Activated naive CD4-positive, alpha-beta T cell treated with anti-CD3 and anti-CD28 coated beads for 36 hours (primary cell): ENCODE data around the gene C4A. TPM values are rescaled to one million over a fixed set of nuclear protein-coding genes. Genes with fewer than 3 reads are reported as not detected.

Experiments used
- microRNA-seq: library from miRNA; unstranded; fragments of <30 nt; microRNA quantifications from one replicate; pipeline ENCODE4 v1.2.0, GENCODE V29; 2022; ENCODE audit warnings: borderline microRNAs expressed, borderline replicate concordance
- total RNA-seq, 2 experiments: library from RNA; stranded (reverse); gene quantifications; one replicate each; pipeline ENCODE4 v1.2.3, GENCODE V29; 2021

C4A gene
- total RNA-seq, 2 experiments from 2014 or later, result 3.2 to 3.5 TPM

Small RNA genes within 50 kb of the gene (microRNA-seq; reads per million reads assigned to microRNA genes)
- gene MIR1236, result not detected

Other genes with a start within 250 kb of the C4A start
- gene CLIC1, start 245.5 kb upstream of the C4A start, total RNA-seq, result 100 to 1,000 TPM; 348 to 353 TPM
- 100 to 1,000 TPM; 101 to 105 TPM for gene MSH5, start 242.1 kb upstream of the C4A start, total RNA-seq
- 10 to 100 TPM in 1 of 2 experiments, 1 to 10 TPM in 1; 9.8 to 10.5 TPM for gene SAPCD1, start 219.4 kb upstream of the C4A start, total RNA-seq
- under 1 TPM; 0.69 to 0.89 TPM for gene VWA7, start 204.7 kb upstream of the C4A start, total RNA-seq
- 100 to 1,000 TPM; 157 to 161 TPM for gene VARS1, start 186.3 kb upstream of the C4A start, total RNA-seq
- 100 to 1,000 TPM; 172 to 174 TPM for gene LSM2, start 175.1 kb upstream of the C4A start, total RNA-seq
- under 1 TPM; 0.86 to 0.95 TPM for gene HSPA1L, start 166.8 kb upstream of the C4A start, total RNA-seq
- gene HSPA1A, start 166.5 kb upstream of the C4A start, total RNA-seq, result 10 to 100 TPM; 19.8 to 23.1 TPM
- gene HSPA1B, start 154.3 kb upstream of the C4A start, total RNA-seq, result 10 to 100 TPM; 47.8 to 50.1 TPM
- 1 to 10 TPM; 8.4 to 9.2 TPM for gene NEU1, start 119.2 kb upstream of the C4A start, total RNA-seq
- under 1 TPM in 1 of 2 experiments, not detected in 1; 0.10 TPM for gene SLC44A4, start 103.1 kb upstream of the C4A start, total RNA-seq
- gene EHMT2, start 84.4 kb upstream of the C4A start, total RNA-seq, result 10 to 100 TPM; 33.0 to 37.3 TPM
- under 1 TPM; 0.57 to 0.69 TPM for gene ZBTB12, start 80.0 kb upstream of the C4A start, total RNA-seq
- gene C2, start 54.3 kb upstream of the C4A start, total RNA-seq, result 1 to 10 TPM; 1.6 to 2.1 TPM
- gene CFB, start 36.0 kb upstream of the C4A start, total RNA-seq, result 1 to 10 TPM in 1 of 2 experiments, under 1 TPM in 1; 0.74 to 1.7 TPM
- gene NELFE, start 23.1 kb upstream of the C4A start, total RNA-seq, result 10 to 100 TPM; 83.2 to 87.4 TPM
- 100 to 1,000 TPM in 1 of 2 experiments, 10 to 100 TPM in 1; 93.6 to 101 TPM for gene SKIC2, start 22.9 kb upstream of the C4A start, total RNA-seq
- gene DXO, start 9.9 kb upstream of the C4A start, total RNA-seq, result 10 to 100 TPM; 12.5 to 13.0 TPM
- 1 to 10 TPM; 2.7 to 3.3 TPM for gene C4B, start 32.7 kb downstream of the C4A start, total RNA-seq
- gene CYP21A2, start 56.4 kb downstream of the C4A start, total RNA-seq, result under 1 TPM in 1 of 2 experiments, not detected in 1; 0.19 TPM
- 1 to 10 TPM; 2.9 to 4.8 TPM for gene TNXB, start 127.3 kb downstream of the C4A start, total RNA-seq
- 10 to 100 TPM; 68.2 to 69.4 TPM for gene ATF6B, start 146.2 kb downstream of the C4A start, total RNA-seq
- gene FKBPL, start 148.2 kb downstream of the C4A start, total RNA-seq, result 1 to 10 TPM; 6.0 to 6.2 TPM
- 1 to 10 TPM; 1.1 TPM for gene PRRT1, start 169.9 kb downstream of the C4A start, total RNA-seq
- 10 to 100 TPM; 13.2 to 14.8 TPM for gene PPT2, start 172.1 kb downstream of the C4A start, total RNA-seq
- 1 to 10 TPM; 6.1 to 9.5 TPM for gene EGFL8, start 182.5 kb downstream of the C4A start, total RNA-seq
- gene AGPAT1, start 194.0 kb downstream of the C4A start, total RNA-seq, result 10 to 100 TPM; 25.8 to 26.5 TPM
- 10 to 100 TPM; 39.5 to 39.9 TPM for gene RNF5, start 196.3 kb downstream of the C4A start, total RNA-seq
- 10 to 100 TPM; 15.6 to 17.0 TPM for gene AGER, start 202.2 kb downstream of the C4A start, total RNA-seq
- 10 to 100 TPM; 46.5 to 47.7 TPM for gene PBX2, start 208.1 kb downstream of the C4A start, total RNA-seq
- 10 to 100 TPM; 71.8 to 72.1 TPM for gene GPSM3, start 210.6 kb downstream of the C4A start, total RNA-seq
- under 1 TPM in 1 of 2 experiments, not detected in 1; 0.50 TPM for gene NOTCH4, start 242.0 kb downstream of the C4A start, total RNA-seq